Glomerular visceral epithelial cell (primary cell): Measurements from ENCODE around the gene AHCYL2.
"Not testable (repeated sequence)": the region's sequence is repeated elsewhere in the genome, so short reads cannot be mapped to it uniquely, and the experiment has no call there.

Experiments used
- DNase-seq: peaks from one replicate; pipeline ENCODE4 v3.0.0-alpha.2; 2016; ENCODE audit errors: extremely low spot score

AHCYL2 gene

GRCh38 chr7:129244220-129244619, 19.4 kb downstream of the AHCYL2 start:
- DNase-seq: no peak

GRCh38 chr7:129245533-129245932, 20.7 kb downstream of the AHCYL2 start:
- no peak for DNase-seq

GRCh38 chr7:129247087-129247486, 22.3 kb downstream of the AHCYL2 start:
- no peak for DNase-seq

- no peak for DNase-seq
These were observed 27.3 kb downstream of the AHCYL2 start for GRCh38 chr7:129252128-129252527.

- DNase-seq: not testable (repeated sequence)
These were observed 27.8 kb downstream of the AHCYL2 start for GRCh38 chr7:129252603-129253002.

- no peak for DNase-seq
These were observed 31.0 kb downstream of the AHCYL2 start for GRCh38 chr7:129255800-129256199.

- no peak for DNase-seq
These were observed 31.4 kb downstream of the AHCYL2 start for GRCh38 chr7:129256221-129256620.

GRCh38 chr7:129257168-129257567, 32.3 kb downstream of the AHCYL2 start:
- DNase-seq: no peak

GRCh38 chr7:129258649-129259389, 34.0 kb downstream of the AHCYL2 start:
- no peak for DNase-seq

- peak; percentile 17 for DNase-seq
These were observed 37.5 kb downstream of the AHCYL2 start for GRCh38 chr7:129262324-129262723.

- DNase-seq: no peak
These were observed 38.3 kb downstream of the AHCYL2 start for GRCh38 chr7:129263168-129263567.

- DNase-seq: no peak
These were observed 39.7 kb downstream of the AHCYL2 start for GRCh38 chr7:129264534-129264933.

- DNase-seq: no peak
These were observed 40.5 kb downstream of the AHCYL2 start for GRCh38 chr7:129265328-129265727.

- DNase-seq: no peak
These were observed 41.4 kb downstream of the AHCYL2 start for GRCh38 chr7:129266181-129266580.

- no peak for DNase-seq
These were observed 45.2 kb downstream of the AHCYL2 start for GRCh38 chr7:129270077-129270476.

GRCh38 chr7:129271500-129272355, 46.9 kb downstream of the AHCYL2 start:
- peak; percentile 41 for DNase-seq

- DNase-seq: no peak
These were observed 49.1 kb downstream of the AHCYL2 start for GRCh38 chr7:129273936-129274335.

- no peak for DNase-seq
These were observed 52.8 kb downstream of the AHCYL2 start for GRCh38 chr7:129277629-129278028.

GRCh38 chr7:129278688-129279087, 53.9 kb downstream of the AHCYL2 start:
- DNase-seq: no peak

GRCh38 chr7:129279757-129280156, 54.9 kb downstream of the AHCYL2 start:
- no peak for DNase-seq

GRCh38 chr7:129281163-129281562, 56.3 kb downstream of the AHCYL2 start:
- no peak for DNase-seq

- no peak for DNase-seq
These were observed 58.0 kb downstream of the AHCYL2 start for GRCh38 chr7:129282865-129283264.

- no peak for DNase-seq
These were observed 59.1 kb downstream of the AHCYL2 start for GRCh38 chr7:129283936-129284335.
